ENCODE measurements around the gene MACROH2A2.

- TF ChIP-seq CREB1 (CRISPR knock-in tag; IDR thresholded peaks at IDR 0.05; ENCODE audit: low read depth) = no peak
- no peak for TF ChIP-seq CTCF (conservative IDR thresholded peaks at IDR 0.05; ENCODE audit: low read depth in 2 of 2)
- TF ChIP-seq EZH2 (IDR thresholded peaks at IDR 0.05; ENCODE audit: low read depth, unreplicated experiment) = no peak
- TF ChIP-seq POLR2AphosphoS5 (IDR thresholded peaks at IDR 0.05; ENCODE audit: low read depth) = no peak
- TF ChIP-seq, protein P1, sequence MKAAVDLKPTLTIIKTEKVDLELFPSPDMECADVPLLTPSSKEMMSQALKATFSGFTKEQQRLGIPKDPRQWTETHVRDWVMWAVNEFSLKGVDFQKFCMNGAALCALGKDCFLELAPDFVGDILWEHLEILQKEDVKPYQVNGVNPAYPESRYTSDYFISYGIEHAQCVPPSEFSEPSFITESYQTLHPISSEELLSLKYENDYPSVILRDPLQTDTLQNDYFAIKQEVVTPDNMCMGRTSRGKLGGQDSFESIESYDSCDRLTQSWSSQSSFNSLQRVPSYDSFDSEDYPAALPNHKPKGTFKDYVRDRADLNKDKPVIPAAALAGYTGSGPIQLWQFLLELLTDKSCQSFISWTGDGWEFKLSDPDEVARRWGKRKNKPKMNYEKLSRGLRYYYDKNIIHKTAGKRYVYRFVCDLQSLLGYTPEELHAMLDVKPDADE (IDR thresholded peaks at IDR 0.05) = no peak
- no peak for TF ChIP-seq ZNF114 (CRISPR knock-in tag; IDR thresholded peaks at IDR 0.05)
- TF ChIP-seq EZH2phosphoT487 (IDR thresholded peaks at IDR 0.05; ENCODE audit: unreplicated experiment) = no peak
- no peak for TF ChIP-seq JUNB (IDR thresholded peaks at IDR 0.05; ENCODE audit: unreplicated experiment)
- no peak for TF ChIP-seq REST (IDR thresholded peaks at IDR 0.05; ENCODE audit: unreplicated experiment)
These were observed 65.5 kb downstream of the MACROH2A2 start for GRCh38 chr10:70118196-70118595.

Measured in GM23338 (cell line).